NB4 (cell line): Measurements from ENCODE around the gene C5orf47.

Source experiments
- DNase-seq: peaks from one replicate; pipeline ENCODE4 v3.0.0; 2010; ENCODE audit warnings: low read depth
- H3K4me3 ChIP-seq: one replicate; pipeline ENCODE4 v1.5.1; 2011; ENCODE audit warnings: mild to moderate bottlenecking, low read depth, low read length, moderate library complexity
- MYC ChIP-seq: IDR thresholded peaks from 2 replicates; pipeline ENCODE4 v1.6.1; 2011; ENCODE audit warnings: low read depth, low read length
- POLR2A ChIP-seq: IDR thresholded peaks from 2 replicates; pipeline ENCODE4 v1.6.1; 2011; ENCODE audit warnings: mild to moderate bottlenecking; ENCODE audit not compliant: insufficient read length; ENCODE audit errors: extremely low read depth
- TF ChIP-seq, protein P1 (sequence below): IDR thresholded peaks from one replicate; pipeline ENCODE4 v1.5.1; 2012; ENCODE audit warnings: low read depth, low read length
- TF ChIP-seq, protein P2 (sequence below): IDR thresholded peaks from 2 replicates; pipeline ENCODE4 v1.6.1; 2011; ENCODE audit warnings: low read depth, low read length

Gene C5orf47

DNA sequence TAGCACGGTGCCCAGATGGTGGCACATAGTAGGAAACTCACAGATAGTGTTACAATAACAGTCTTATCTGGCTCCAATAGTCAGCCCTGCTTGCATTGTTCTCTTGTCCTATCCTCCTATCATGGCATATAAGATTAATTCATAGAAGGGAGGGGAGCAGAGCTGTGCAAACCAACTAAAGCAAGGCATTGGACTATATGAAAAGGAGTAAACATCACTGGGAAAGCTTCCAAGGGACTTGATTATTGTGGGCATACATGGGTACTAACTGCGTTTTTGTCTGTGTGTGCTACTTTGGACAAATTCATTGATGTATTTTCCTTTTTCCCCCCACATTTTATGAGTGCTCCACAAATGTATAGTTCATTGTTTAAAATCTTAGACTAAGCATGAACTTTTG, 43.8 kb upstream of the C5orf47 start:
- H3K4me3 ChIP-seq = no peak overlapping the region
- TF ChIP-seq, protein P1, sequence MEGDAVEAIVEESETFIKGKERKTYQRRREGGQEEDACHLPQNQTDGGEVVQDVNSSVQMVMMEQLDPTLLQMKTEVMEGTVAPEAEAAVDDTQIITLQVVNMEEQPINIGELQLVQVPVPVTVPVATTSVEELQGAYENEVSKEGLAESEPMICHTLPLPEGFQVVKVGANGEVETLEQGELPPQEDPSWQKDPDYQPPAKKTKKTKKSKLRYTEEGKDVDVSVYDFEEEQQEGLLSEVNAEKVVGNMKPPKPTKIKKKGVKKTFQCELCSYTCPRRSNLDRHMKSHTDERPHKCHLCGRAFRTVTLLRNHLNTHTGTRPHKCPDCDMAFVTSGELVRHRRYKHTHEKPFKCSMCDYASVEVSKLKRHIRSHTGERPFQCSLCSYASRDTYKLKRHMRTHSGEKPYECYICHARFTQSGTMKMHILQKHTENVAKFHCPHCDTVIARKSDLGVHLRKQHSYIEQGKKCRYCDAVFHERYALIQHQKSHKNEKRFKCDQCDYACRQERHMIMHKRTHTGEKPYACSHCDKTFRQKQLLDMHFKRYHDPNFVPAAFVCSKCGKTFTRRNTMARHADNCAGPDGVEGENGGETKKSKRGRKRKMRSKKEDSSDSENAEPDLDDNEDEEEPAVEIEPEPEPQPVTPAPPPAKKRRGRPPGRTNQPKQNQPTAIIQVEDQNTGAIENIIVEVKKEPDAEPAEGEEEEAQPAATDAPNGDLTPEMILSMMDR = no peak
- TF ChIP-seq MYC = no peak
- TF ChIP-seq POLR2A = no peak
- TF ChIP-seq, protein P2, sequence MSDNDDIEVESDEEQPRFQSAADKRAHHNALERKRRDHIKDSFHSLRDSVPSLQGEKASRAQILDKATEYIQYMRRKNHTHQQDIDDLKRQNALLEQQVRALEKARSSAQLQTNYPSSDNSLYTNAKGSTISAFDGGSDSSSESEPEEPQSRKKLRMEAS = no peak
- DNase-seq = no peak

DNA sequence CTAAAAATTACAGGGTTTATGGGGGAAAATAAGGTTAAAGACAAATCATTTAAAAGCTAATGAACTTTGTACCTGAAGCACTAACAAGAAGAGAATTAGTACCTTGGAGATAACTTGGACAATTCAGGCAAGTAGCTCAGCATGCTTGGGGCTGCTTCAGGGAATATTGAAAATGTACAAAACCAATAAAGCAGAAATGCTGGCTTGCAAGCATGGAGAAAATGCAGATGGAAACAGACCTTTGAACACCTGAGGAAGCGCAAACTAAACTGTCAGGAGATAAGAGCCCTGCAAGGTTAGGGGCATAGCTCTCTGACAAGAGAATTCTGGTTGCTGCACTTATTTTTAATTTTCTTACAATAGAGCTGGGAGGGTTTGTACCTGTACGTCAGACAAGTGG, 42.6 kb upstream of the C5orf47 start:
- no peak for DNase-seq
- TF ChIP-seq POLR2A = no peak
- TF ChIP-seq, protein P1 = no peak
- TF ChIP-seq MYC = no peak
- TF ChIP-seq, protein P2 = no peak
- no peak overlapping the region for H3K4me3 ChIP-seq

DNA sequence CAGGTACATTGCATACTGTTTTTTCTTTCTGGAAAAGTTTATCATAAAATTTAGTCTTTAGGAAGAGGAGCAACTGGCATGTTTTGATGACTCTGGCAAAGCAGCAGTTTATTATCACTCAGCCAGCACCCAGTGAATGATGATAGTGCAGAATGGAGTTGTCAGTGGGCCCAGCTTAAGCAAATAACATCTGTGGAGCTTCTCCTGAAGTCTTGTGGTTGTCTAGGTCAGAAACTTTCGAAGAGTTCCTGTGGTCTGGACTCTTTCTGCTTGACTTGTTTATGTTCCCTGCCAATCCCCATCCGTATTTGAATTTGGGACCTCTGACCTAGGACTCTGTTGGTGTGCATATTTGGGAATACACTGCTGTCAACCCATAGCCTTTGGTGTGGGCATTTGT, 38.1 kb upstream of the C5orf47 start:
- DNase-seq = no peak
- H3K4me3 ChIP-seq = no peak overlapping the region
- TF ChIP-seq, protein P2 = no peak
- TF ChIP-seq MYC (no peak), POLR2A (no peak)
- TF ChIP-seq, protein P1 = no peak

DNA sequence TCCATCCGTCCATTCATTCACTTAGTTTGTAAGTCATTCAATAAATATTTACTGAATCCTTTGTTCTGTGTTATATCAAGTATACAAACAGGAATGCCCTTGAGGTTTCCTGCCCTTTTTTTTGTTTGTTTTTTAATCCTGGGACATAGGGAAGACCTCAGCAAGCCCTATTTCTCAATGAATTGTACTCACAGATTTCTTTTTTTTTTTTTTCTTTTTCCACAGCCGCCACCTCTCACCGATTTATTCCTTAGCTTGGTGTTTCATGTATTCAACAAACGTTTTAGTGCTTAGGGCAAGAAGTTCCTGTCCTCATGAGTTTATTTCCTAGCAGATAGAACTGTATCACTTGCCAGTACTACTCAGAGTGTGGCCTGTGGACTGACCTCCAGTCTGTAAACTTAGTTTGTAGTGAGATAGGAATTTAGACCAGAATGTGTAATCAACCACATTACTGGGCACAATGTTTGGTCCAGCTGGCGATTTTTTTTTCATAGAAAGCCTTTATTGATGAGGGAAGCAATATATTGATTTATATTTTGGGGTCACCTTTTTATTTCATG, 35.4 kb upstream of the C5orf47 start:
- no peak for DNase-seq
- TF ChIP-seq, protein P2 = no peak
- TF ChIP-seq MYC (no peak), POLR2A (no peak)
- TF ChIP-seq, protein P1 = no peak
- no peak overlapping the region for H3K4me3 ChIP-seq

DNA sequence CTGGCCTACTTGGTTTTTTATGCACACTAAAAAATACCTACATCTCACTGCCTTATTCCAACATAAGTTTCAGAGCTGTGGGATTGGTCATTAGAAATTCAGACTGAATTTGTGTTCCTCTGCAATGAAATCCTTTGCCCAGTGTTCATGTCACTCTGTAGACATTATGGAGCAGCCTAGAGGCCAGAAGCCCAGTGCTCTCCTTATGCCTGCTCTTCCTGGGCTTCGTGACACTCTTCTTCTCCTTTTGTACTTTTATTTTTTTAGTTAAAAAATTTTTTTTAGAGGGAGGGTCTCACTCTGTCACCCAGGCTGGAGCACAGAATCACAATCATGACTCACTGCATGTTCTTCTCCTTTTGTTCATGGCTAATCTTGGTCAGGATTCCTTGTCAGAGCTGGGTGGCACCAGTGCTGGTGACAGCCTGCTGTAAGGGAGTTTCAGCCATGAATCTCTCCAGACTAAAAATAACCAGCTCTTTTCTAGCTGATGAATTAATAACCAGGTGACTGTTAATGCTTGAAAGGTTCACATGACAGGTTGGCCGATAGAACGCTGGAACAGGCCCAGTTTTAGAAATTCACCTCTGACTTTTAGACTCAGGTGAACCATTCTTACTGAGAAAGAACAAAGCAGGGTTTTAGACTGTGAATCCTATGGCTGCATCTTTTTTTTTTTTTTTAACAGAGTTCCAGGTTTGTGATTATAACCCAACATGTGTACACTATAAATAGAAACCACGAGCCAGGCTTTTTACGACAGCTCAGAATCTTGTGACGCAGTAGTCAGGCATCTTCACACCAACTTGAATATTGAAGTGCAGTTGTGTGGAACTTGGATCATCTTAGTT, 34.1 kb upstream of the C5orf47 start:
- TF ChIP-seq, protein P2 = no peak
- TF ChIP-seq POLR2A (no peak), MYC (no peak)
- TF ChIP-seq, protein P1 = no peak
- H3K4me3 ChIP-seq = no peak overlapping the region
- peak; percentile 23 for DNase-seq
